Cardiac septum (tissue), 1 donor: ENCODE data around the gene DNAH8. TPM values are rescaled to one million over a fixed set of nuclear protein-coding genes. Genes with fewer than 3 reads are reported as not detected.

Experiments
- DNase-seq: peaks from one replicate; pipeline ENCODE4 v3.0.0-alpha.2; 2020; ENCODE audit warnings: low spot score
- intact Hi-C: fragments of 100-400 bp; cut with DNase I; formaldehyde crosslinking; loops from one replicate; pipeline ENCODE4 v1.14.0; 2022
- total RNA-seq: library from RNA; stranded (reverse); fragmentation: NEBNext Ultra II Directional; extraction: Animal tissue kit (Norgen Biotek cat#: 25700); gene quantifications from one replicate; pipeline ENCODE4 v1.2.1, GENCODE V29; 2021
- donor health status: DM: no; HTN: no; CAD: no.

Gene DNAH8
- total RNA-seq, 1 donor from 2014 or later: 0.03 TPM

- intact Hi-C loops: no loop called here
- no peak for DNase-seq
These were observed 222.9 kb downstream of the DNAH8 start for GRCh38 chr6:38937839-38938613.

GRCh38 chr6:38938741-38939140, 223.6 kb downstream of the DNAH8 start:
- DNase-seq: no peak
- intact Hi-C loops: no loop called here

GRCh38 chr6:38942442-38942841, 227.3 kb downstream of the DNAH8 start:
- intact Hi-C loops: no loop called here
- no peak for DNase-seq

- no peak for DNase-seq
- intact Hi-C loops: no loop called here
These were observed 227.9 kb downstream of the DNAH8 start for GRCh38 chr6:38942965-38943364.

- intact Hi-C loops: no loop called here
- DNase-seq: no peak
These were observed 228.9 kb downstream of the DNAH8 start for GRCh38 chr6:38943964-38944363.

- no peak for DNase-seq
- intact Hi-C loops: no loop called here
These were observed 229.7 kb downstream of the DNAH8 start for GRCh38 chr6:38944655-38945279.

- intact Hi-C loops: no loop called here
- DNase-seq: no peak
These were observed 240.8 kb downstream of the DNAH8 start for GRCh38 chr6:38955861-38956260.

- intact Hi-C loops: no loop called here
- DNase-seq: no peak
These were observed 242.3 kb downstream of the DNAH8 start for GRCh38 chr6:38957426-38957825.

GRCh38 chr6:38959138-38959537, 244.0 kb downstream of the DNAH8 start:
- no peak for DNase-seq
- intact Hi-C loops: no loop called here

GRCh38 chr6:38968702-38969149, 253.6 kb downstream of the DNAH8 start:
- DNase-seq: no peak
- intact Hi-C loops: no loop called here

GRCh38 chr6:38973178-38974057, 258.3 kb downstream of the DNAH8 start:
- no peak for DNase-seq
- intact Hi-C loops: loop anchor here (5.0 kb wide), 1 partner anchor 334 kb away; no protein-coding TSS in a partner anchor

- intact Hi-C loops: loop anchor here (5.0 kb wide), 1 partner anchor 333 kb away; no protein-coding TSS in a partner anchor
- DNase-seq: no peak
These were observed 259.5 kb downstream of the DNAH8 start for GRCh38 chr6:38974389-38975151.

GRCh38 chr6:38975621-38976049, 260.5 kb downstream of the DNAH8 start:
- intact Hi-C loops: no loop called here
- no peak for DNase-seq

- DNase-seq: no peak
- intact Hi-C loops: no loop called here
These were observed 260.9 kb downstream of the DNAH8 start for GRCh38 chr6:38976051-38976450.

GRCh38 chr6:38976801-38977500, 261.8 kb downstream of the DNAH8 start:
- no peak for DNase-seq
- intact Hi-C loops: no loop called here

GRCh38 chr6:38978139-38978704, 263.1 kb downstream of the DNAH8 start:
- intact Hi-C loops: no loop called here
- DNase-seq: no peak

GRCh38 chr6:38982470-38982869, 267.4 kb downstream of the DNAH8 start:
- intact Hi-C loops: no loop called here
- DNase-seq: no peak

GRCh38 chr6:38984723-38985122, 269.6 kb downstream of the DNAH8 start:
- intact Hi-C loops: no loop called here
- DNase-seq: no peak
